MM.1S (cell line): Measurements from ENCODE around the gene RNF14.

ENCODE experiments used
- EZH2phosphoT487 ChIP-seq: fragments of 300-600 bp; sonication (generic); IDR thresholded peaks from 2 replicates; pipeline ENCODE4 v1.6.1; 2018; ENCODE audit warnings: antibody characterized with exemption, low read length
- TF ChIP-seq, protein P1 (sequence below): fragments of 300-600 bp; sonication (generic); IDR thresholded peaks from 2 replicates; pipeline ENCODE4 v1.5.1; 2016; ENCODE audit warnings: antibody characterized with exemption, low read length, mixed read lengths

GRCh38 chr5:141957367-141957996, 11.4 kb upstream of the RNF14 start:
- TF ChIP-seq, protein P1, sequence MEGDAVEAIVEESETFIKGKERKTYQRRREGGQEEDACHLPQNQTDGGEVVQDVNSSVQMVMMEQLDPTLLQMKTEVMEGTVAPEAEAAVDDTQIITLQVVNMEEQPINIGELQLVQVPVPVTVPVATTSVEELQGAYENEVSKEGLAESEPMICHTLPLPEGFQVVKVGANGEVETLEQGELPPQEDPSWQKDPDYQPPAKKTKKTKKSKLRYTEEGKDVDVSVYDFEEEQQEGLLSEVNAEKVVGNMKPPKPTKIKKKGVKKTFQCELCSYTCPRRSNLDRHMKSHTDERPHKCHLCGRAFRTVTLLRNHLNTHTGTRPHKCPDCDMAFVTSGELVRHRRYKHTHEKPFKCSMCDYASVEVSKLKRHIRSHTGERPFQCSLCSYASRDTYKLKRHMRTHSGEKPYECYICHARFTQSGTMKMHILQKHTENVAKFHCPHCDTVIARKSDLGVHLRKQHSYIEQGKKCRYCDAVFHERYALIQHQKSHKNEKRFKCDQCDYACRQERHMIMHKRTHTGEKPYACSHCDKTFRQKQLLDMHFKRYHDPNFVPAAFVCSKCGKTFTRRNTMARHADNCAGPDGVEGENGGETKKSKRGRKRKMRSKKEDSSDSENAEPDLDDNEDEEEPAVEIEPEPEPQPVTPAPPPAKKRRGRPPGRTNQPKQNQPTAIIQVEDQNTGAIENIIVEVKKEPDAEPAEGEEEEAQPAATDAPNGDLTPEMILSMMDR: no peak
- TF ChIP-seq EZH2phosphoT487: no peak
